Left hindlimb (tissue), 1 donor: ENCODE results near the gene TMED9.
A peak's percentile ranks its signal among the peaks of the same experiment; 100 is the strongest.
"Not testable (repeated sequence)": the region's sequence is repeated elsewhere in the genome, so short reads cannot be mapped to it uniquely, and the experiment has no call there.

ENCODE experiments used
- DNase-seq: peaks from one replicate; pipeline ENCODE4 v3.0.0-alpha.2; 2018

The TMED9 gene

GRCh38 chr5:177607452-177608192 lies 15.6 kb downstream of the TMED9 start:
- DNase-seq = peak; percentile 85

DNA sequence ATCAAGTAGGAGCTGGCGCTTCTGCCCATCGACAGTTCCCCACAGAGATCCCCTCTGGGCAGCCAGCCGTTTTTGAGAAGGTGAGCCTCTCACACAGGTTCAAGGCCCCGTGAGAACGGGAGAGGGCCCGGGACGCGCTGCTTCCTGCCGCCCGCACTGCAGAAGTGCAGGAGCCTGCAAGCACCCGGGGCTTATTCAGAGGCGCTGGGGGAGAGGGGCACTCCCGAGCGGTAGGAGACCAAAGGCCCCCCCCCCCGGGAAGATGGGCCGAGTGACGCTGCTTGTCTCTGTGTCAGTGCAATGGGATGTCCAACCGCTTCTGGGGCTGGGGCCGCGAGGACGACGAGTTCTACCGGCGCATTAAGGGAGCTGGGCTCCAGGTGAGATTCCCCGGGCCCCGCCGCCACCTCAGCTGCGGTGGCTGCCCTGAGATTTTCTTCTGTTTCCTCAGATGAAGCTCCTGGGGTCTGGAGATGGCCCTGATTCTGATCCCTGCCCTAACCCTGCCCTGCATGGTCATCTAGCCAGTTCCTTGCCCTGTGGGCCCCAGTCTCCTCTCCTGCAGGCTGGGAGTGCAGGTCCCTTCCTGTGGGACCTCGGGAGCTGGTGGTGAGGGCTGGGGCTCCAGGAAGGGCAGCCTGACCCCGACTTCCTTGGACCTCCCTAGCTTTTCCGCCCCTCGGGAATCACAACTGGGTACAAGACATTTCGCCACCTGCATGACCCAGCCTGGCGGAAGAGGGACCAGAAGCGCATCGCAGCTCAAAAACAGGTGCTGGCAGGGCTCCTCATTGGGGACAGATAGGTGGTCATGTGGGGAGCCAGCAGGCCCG lies 16.5 kb downstream of the TMED9 start:
- DNase-seq = no peak

DNA sequence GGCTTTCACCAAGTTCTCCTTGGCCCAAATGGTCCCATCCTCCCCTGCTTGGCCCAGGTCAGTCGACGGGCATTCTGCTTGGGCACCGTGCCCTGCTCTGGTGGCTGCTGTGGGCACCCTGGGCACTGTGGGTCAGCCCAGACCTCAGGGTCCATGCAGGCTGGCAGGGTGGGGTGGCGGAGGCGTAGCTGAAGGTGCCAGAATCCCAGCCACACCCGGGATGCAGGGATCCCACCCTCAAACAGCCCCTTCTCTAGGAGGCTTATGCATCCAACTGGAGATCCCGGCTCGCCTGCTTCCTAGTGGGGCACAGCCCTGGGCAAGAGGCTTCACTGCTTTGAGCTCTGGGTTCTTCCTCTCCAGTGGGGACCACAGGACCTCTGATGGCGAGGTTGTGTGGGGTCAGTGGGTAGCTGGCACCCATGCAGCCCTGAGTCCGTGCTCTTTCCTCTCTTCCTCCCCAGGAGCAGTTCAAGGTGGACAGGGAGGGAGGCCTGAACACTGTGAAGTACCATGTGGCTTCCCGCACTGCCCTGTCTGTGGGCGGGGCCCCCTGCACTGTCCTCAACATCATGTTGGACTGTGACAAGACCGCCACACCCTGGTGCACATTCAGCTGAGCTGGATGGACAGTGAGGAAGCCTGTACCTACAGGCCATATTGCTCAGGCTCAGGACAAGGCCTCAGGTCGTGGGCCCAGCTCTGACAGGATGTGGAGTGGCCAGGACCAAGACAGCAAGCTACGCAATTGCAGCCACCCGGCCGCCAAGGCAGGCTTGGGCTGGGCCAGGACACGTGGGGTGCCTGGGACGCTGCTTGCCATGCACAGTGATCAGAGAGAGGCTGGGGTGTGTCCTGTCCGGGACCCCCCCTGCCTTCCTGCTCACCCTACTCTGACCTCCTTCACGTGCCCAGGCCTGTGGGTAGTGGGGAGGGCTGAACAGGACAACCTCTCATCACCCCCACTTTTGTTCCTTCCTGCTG lies 17.4 kb downstream of the TMED9 start:
- no peak for DNase-seq

GRCh38 chr5:177610131-177610769 lies 18.2 kb downstream of the TMED9 start:
- DNase-seq = no peak

GRCh38 chr5:177610770-177611445 lies 18.9 kb downstream of the TMED9 start:
- DNase-seq = no peak

GRCh38 chr5:177611446-177612214 lies 19.6 kb downstream of the TMED9 start:
- no peak for DNase-seq

GRCh38 chr5:177612215-177612673 lies 20.2 kb downstream of the TMED9 start:
- DNase-seq = no peak

GRCh38 chr5:177620560-177620959 lies 28.6 kb downstream of the TMED9 start:
- DNase-seq = no peak

DNA sequence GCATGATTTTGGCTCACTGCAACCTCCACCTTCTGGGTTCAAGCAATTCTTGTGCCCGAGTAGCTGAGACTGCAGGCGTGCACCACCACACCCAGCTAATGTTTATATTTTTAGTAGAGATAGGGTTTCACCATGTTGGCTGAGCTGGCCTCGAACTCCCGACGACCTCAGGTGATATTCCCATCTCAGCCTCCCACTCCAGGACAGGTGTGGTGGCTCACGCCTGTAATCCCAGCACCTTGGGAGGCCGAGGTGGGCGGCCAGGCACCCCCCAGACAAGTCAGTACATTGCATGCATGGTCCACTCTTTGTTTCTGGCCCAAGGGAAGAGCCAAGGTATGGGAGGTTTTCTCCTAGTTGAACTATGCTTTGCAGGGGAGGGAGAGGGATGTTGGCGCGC lies 32.2 kb downstream of the TMED9 start:
- DNase-seq = not testable (repeated sequence)

DNA sequence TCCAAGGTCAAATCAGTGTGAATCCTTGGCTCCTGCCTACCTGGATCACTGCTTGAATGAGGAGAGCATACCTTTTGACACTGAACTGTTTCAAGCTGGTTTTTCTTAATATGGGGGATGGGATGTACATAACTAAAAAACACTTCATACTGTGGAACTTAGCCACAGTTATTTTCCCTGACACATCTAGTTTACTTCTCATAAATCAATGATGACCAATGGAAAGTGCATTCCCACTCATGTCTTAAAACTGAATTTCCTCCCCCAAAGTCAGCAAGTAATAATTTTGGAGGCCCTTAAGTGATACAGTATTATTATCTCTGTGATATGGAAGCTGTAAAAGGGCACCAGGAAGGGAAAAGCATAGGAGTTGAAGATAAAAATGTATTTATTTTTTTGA lies 38.2 kb downstream of the TMED9 start:
- not testable (repeated sequence) for DNase-seq

- DNase-seq = not testable (repeated sequence)
Measured at GRCh38 chr5:177634912-177635311, 42.9 kb downstream of the TMED9 start.

- DNase-seq = not testable (repeated sequence)
Measured at GRCh38 chr5:177645462-177645861, 53.5 kb downstream of the TMED9 start.
